Activated T-cell treated with anti-CD3 and anti-CD28 coated beads, Interleukin-2, amount 50 U/mL, for 48 hours (primary cell): ENCODE measurements around the gene PVR.
"Not testable (repeated sequence)": the region's sequence is repeated elsewhere in the genome, so short reads cannot be mapped to it uniquely, and the experiment has no call there.

Source experiments
- DNase-seq, 2 experiments: peaks; one replicate each; pipeline ENCODE4 v3.0.0-alpha.2; 2020

The PVR gene, protein sequence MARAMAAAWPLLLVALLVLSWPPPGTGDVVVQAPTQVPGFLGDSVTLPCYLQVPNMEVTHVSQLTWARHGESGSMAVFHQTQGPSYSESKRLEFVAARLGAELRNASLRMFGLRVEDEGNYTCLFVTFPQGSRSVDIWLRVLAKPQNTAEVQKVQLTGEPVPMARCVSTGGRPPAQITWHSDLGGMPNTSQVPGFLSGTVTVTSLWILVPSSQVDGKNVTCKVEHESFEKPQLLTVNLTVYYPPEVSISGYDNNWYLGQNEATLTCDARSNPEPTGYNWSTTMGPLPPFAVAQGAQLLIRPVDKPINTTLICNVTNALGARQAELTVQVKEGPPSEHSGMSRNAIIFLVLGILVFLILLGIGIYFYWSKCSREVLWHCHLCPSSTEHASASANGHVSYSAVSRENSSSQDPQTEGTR

DNA sequence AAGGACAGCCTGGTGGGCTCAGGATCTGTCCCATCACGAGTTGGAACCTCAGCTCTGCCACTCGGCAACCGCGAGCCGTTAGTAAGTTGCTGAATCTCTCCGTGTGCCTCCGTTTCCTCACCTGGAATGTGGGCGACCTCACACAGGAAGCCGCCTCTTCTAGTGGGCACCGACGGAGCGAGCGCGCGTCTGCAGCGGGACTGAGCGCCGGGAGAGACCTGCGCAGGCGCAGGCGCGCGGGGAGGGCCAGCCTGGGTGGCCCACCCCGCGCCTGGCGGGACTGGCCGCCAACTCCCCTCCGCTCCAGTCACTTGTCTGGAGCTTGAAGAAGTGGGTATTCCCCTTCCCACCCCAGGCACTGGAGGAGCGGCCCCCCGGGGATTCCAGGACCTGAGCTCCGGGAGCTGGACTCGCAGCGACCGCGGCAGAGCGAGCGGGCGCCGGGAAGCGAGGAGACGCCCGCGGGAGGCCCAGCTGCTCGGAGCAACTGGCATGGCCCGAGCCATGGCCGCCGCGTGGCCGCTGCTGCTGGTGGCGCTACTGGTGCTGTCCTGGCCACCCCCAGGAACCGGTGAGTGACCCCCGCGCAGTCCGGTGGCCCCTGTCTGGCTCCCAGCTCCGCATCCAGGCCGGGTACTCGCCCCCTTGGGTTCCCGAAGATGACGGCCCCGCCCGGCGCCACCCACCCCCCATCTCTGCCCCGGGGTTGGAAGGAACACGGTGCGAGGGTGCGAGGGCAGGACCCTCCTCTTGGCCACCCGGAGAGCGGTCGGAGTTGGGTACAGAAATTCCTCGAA, at the start of gene PVR:
TSS of gene PVR (plus strand) at position 306 of the 797 bp plus-strand sequence. CDS start at position 493, 187 bp downstream.
- DNase-seq, result peak; percentile 66 to 72

- DNase-seq, result no peak
These were observed 47.1 kb upstream of the PVR start for GRCh38 chr19:44596428-44597130.

DNA sequence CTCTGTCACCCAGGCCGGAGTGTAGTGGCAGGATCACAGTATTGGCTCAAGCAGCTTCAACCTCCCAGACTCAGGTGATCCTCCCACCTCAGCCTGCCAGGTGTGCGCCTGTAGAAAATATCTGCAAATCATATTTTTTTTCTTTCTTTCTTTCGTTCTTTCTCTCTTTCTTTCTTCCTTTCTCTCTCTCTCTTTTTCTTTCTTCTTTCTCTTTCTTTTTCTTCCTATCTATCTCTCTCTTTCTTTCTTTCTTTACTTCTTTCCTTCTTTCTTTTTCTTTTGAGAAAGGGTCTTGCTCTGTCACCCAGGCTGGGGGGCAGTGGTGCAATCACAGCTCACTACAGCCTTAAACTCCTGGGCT, 46.6 kb upstream of the PVR start:
- no peak for DNase-seq

GRCh38 chr19:44598355-44598754, 45.4 kb upstream of the PVR start:
- DNase-seq, result no peak

DNA sequence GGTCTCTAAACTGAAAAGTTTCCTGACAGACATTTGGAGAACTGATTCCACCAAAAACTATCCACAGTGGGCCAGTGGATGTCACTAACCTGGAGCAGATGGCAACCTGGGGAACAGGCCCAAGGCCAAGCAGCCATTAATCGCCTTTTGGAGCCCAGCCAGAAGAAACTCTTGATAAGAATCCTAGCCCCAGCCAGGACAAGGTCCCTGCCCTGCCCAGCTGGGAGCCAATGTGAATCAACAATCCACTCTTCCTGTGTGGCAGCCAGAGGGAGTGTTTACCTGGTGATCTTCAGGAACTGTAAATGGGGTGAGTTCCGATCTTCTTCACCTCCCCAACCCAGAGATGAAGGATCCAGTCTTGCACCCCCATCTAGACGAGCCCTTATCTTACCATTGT, 44.8 kb upstream of the PVR start:
- DNase-seq, result no peak

GRCh38 chr19:44600466-44600865, 43.2 kb upstream of the PVR start:
- no peak for DNase-seq

DNA sequence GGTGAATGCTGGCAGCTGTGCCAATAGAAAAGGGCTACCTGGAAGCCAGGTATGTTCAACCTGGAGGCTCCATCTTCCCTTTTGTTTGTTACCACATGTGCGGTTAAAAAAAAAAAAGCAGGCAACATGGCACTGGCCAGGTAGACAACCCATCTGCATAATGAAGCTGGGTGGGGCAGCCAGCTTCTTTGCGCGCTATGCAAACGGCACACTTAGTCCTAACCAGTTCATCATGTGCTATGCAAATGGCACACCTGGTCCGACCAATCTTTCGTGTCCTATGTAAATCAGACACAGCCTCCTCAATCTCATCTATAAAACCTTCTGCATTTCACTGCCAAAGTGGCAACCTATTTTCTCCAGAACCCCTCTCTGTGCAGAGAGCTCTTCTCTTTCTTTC, 41.6 kb upstream of the PVR start:
- DNase-seq, result no peak

- no peak for DNase-seq
These were observed 40.3 kb upstream of the PVR start for GRCh38 chr19:44603201-44603945.

GRCh38 chr19:44604241-44604640, 39.5 kb upstream of the PVR start:
- DNase-seq, result no peak

DNA sequence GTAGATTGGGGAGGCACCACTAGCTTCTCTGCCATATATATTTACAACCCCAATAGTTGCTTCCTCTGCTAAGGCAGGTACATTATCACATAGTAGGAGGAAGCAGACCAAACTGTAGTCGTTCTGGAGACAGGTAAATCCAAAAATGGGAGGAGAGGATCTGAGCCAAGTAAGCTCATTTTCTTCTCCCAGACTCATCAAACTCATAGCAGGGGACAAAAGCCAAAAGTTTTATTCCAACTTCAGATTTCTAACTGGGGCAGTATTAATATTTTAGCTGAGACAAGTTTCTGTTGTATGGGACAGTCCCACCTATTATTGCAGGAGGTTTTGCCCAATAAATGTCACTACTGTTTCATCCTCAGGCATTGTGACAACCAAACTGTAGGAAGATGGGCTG, 38.2 kb upstream of the PVR start:
- DNase-seq, result no peak

DNA sequence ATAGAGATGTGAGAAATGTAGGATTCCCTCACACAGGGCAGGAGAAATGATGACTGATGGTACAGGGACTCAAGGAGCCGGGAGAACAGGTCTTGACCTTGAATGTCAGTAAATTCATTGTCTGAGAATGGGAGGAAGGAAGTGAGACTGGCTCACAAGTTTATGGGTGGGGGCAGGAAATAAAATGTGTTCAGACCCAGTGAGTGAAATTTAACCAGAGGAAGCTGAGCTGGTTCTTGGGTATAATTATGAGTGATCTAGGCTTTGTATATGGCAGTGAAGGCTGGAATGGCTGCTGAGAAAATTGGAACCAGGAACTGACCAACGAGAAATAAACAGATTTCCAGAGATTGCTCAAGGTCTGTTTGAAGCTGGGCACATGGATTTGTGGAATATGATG, 36.7 kb upstream of the PVR start:
- DNase-seq, result no peak

DNA sequence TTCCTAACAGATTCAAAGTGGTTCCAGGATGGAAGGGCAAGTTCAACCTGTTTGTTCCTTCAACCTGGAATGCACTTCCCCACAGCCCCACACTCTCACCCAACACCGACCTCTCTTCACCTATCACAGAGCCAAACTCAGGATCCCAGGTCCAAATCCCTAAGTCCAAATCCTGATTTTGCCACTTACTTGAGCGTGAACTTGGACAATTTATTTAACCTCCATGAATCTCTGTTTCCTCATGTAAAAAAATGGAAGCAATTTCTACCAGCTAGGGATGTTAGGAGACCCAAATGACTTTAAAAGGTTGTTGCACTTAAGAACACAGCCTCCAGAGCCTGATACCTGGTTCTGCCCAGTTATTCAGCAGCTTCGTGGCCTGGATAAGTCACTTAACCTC, 35.8 kb upstream of the PVR start:
- no peak for DNase-seq

- DNase-seq, result no peak
These were observed 35.3 kb upstream of the PVR start for GRCh38 chr19:44608391-44608821.

- DNase-seq, result no peak
These were observed 34.5 kb upstream of the PVR start for GRCh38 chr19:44609219-44609618.

DNA sequence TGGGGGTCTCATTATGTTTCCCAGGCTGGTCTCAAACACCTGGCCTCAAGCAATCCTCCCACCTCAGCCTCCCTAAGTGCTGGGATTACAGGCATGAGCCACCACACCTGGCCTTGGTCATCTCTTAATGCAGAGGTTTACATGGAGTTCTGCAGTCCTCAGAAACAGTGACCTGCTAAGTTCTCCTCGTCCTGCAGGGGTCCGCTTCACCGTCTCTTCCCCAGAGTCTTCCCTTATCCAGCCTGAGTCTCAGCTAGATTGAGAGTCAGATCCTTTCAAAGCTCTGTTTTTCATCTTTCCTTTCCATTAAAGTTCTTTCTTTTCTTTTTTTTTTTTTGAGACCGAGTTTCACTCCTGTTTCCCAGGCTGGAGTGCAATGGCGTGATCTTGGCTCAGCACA, 33.2 kb upstream of the PVR start:
- DNase-seq, result not testable (repeated sequence)

DNA sequence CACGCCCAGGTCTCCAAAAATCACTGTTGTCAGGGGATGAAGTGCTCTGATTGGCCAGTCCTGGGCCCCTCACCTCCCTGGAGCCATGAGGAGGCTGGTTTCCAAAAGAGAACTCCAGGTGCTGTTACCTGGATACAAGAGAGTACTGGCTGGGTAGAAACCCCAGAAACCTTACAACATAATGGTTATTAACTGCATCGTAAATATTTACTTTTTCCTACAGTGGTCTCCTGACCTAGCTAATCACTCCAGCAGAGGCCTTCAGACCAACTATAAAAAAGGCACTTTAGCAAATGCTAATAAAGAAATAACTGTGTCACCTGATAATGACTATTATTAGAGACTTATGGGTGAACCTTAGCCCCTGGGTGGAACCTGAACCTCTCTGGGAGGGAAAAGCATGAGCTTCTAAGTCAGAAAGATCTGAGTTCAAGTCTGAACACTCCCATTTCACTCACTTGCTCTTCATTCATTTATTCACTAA, 31.9 kb upstream of the PVR start:
- no peak for DNase-seq

- DNase-seq, result no peak
These were observed 30.2 kb upstream of the PVR start, which contains the start of gene IGSF23 for GRCh38 chr19:44613295-44614178. TSS of gene IGSF23 (plus strand) at chr19:44613563. CDS start at chr19:44613646, 83 bp downstream.

DNA sequence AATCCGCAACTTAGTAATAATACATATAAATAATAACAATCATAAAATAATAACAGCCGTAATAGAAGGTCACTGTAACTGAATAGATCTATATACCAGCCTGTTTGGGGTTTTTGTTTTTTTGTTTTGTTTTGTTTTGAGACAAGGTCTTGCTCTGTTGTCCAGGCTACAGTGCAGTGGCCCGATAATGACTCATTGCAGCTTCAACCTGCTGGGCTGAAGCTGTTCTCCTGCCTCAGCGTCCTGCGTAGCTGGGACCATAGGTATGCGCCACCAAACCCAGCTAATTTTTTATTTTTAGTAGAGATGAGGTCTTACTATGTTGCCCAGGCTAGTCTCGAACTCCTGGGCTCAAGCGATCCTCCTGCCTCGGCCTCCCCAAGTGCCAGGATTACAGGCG, 29.4 kb upstream of the PVR start:
- no peak for DNase-seq

GRCh38 chr19:44615863-44616247, 27.9 kb upstream of the PVR start:
- no peak for DNase-seq

DNA sequence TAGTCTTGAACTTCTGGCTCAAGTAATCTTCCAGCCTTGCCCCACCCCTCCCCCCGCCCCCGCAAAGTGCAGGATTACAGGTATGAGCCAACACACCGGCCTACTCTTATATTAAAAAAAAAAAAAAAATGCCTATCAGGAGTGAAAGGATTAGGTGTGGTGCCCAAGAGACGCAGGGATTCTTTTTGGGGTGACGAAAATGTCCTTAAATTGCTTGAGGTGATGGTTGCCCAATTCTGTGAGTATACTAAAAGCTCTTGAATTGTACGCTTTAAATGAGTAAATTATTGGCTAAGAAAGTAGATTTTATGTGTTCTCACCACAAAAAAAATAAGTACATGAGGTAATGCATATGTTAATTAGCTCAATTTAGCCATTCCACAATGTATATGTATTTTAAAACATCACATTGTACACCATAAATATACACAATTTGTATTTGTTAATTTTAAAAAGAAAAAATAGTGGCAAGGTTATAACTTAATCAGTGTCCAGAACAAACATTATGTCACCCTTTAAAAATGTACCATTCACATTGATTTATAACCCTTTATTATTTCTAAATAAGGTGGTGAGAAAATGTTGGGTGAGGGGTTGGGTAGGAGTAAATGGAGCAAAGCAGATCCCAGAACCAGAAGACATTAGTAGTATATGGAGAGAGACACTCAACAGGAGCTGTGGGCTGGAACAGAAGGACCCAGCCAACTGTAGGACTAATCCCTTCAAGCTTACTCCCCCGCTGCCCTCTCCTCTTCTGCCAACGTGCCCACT, 26.4 kb upstream of the PVR start:
- DNase-seq, result no peak
